SJSA1 (cell line): ENCODE measurements around the gene PYROXD2. TPM values are rescaled to one million over a fixed set of nuclear protein-coding genes. Genes with fewer than 3 reads are reported as not detected.

Experiments
- DNase-seq, 2 experiments: peaks; one replicate each; pipeline ENCODE4 v3.0.0-alpha.2; 2015 to 2020; ENCODE audit warnings: low spot score in 2 of 2, low read depth in 1 of 2
- H3K27ac ChIP-seq: fragments of 250-450 bp; sonication (Bioruptor Pico); 2 replicates; pipeline ENCODE4 v1.5.1; 2020; ENCODE audit warnings: mild to moderate bottlenecking, moderate library complexity
- H3K27me3 ChIP-seq: fragments of 250-450 bp; sonication (Bioruptor Pico); replicated peaks from 2 replicates; pipeline ENCODE4 v1.5.1; 2020; ENCODE audit warnings: mild to moderate bottlenecking, moderate library complexity
- H3K36me3 ChIP-seq: fragments of 250-450 bp; sonication (Bioruptor Pico); 2 replicates; pipeline ENCODE4 v1.5.1; 2020; ENCODE audit warnings: mild to moderate bottlenecking
- H3K4me1 ChIP-seq: fragments of 250-450 bp; sonication (Bioruptor Pico); replicated peaks from 2 replicates; pipeline ENCODE4 v1.6.1; 2021; ENCODE audit warnings: mild to moderate bottlenecking
- H3K4me3 ChIP-seq: fragments of 250-450 bp; sonication (Bioruptor Pico); 2 replicates; pipeline ENCODE4 v1.5.1; 2020; ENCODE audit warnings: mild to moderate bottlenecking
- H3K9me3 ChIP-seq: fragments of 250-450 bp; sonication (Bioruptor Pico); replicated peaks from 2 replicates; pipeline ENCODE4 v1.5.1; 2020; ENCODE audit warnings: mild to moderate bottlenecking
- total RNA-seq: library from RNA; depleted of rRNA; stranded (reverse); fragments of >200 nt; shearing (Covaris generic); gene quantifications from 2 replicates; pipeline ENCODE4 v1.2.3, GENCODE V29; 2014

PYROXD2 gene
- total RNA-seq, 1 experiment from 2014 or later, result 13.8 TPM

- no peaks in the 10 kb centered on the region for H3K36me3 ChIP-seq
- no peak overlapping the region for H3K27ac ChIP-seq
- H3K27me3 ChIP-seq, result no peaks in the 10 kb centered on the region
- no peaks in the 10 kb centered on the region for H3K9me3 ChIP-seq
- H3K4me1 ChIP-seq, result no peaks in the 10 kb centered on the region
- no peak for DNase-seq
- H3K4me3 ChIP-seq, result no peak overlapping the region
These were observed 46.3 kb downstream of the PYROXD2 start for GRCh38 chr10:98368644-98369043.

GRCh38 chr10:98367604-98368451, 47.2 kb downstream of the PYROXD2 start:
- H3K4me3 ChIP-seq, result no peak overlapping the region
- H3K27ac ChIP-seq, result no peak overlapping the region
- no peaks in the 10 kb centered on the region for H3K36me3 ChIP-seq
- DNase-seq, result no peak
- no peaks in the 10 kb centered on the region for H3K9me3 ChIP-seq
- H3K4me1 ChIP-seq, result no peaks in the 10 kb centered on the region
- no peaks in the 10 kb centered on the region for H3K27me3 ChIP-seq

DNA sequence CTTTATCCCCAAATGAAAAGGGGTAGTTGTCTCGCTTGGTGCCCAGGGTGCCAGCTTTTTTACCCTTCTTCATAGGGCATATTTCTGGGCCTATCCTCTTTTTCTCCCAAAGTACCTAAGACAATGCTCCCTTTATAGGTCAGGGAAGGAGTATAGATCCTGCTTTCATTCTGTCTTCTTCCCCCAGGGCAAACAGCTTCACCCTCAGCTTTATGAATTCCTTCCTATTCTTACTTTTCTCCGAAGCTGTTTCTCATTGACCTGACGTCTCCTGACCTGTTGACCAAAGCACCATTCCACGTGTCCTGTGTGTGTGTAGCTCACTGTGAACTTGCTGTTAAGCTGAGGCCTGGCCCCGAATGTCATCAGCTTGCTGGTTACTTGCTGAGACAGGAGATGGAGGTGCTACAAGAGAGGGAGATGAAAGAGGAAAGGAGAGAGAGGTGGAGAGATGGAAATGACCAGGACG, 48.9 kb downstream of the PYROXD2 start:
- no peaks in the 10 kb centered on the region for H3K36me3 ChIP-seq
- H3K4me1 ChIP-seq, result no peaks in the 10 kb centered on the region

GRCh38 chr10:98365406-98366061, 49.4 kb downstream of the PYROXD2 start:
- Histone ChIP-seq H3K4me3 (no peak overlapping the region), H3K4me1 (no peaks in the 10 kb centered on the region)

More for the DNA sequence above, 48.9 kb downstream of the PYROXD2 start:
- Histone ChIP-seq H3K4me3 (no peak overlapping the region), H3K9me3 (no peaks in the 10 kb centered on the region), H3K27me3 (no peaks in the 10 kb centered on the region), H3K27ac (no peak overlapping the region)
- no peak for DNase-seq

DNA sequence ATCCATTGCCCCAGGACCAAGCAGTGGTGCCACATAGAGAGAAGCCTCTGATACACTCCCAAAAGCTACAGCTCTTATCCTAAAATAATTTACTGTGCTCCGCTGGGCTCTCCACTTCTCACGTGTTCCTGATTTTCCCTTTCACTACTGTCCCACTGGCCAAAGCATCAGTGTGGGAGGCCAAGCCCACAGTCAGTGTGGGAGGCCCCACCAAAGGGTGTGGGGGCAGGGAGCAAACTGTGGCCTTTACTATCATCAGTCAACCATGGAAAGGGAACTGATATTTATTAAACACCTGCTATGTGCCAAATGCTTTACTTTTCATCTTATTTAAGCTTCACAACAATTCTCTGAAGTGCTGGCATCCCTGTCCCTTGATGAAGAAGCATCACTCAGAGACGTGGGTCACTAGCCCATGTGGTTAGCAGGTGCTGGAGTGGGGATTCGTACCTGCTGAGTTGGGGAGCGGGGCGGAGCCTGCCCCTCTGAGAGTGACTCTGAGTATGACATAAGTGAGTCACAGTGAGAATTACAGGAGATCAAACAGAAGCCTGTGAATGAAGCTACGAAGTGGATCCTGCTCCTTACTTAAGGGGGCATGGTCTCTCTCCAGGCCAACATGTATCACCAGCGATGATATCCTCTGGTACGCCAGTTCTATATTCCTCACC, 50.4 kb downstream of the PYROXD2 start:
- H3K4me1 ChIP-seq, result no peaks in the 10 kb centered on the region
- H3K27ac ChIP-seq, result no peak overlapping the region
- no peaks in the 10 kb centered on the region for H3K9me3 ChIP-seq
- no peaks in the 10 kb centered on the region for H3K36me3 ChIP-seq
- no peak overlapping the region for H3K4me3 ChIP-seq
- H3K27me3 ChIP-seq, result no peaks in the 10 kb centered on the region
- no peak for DNase-seq

More at GRCh38 chr10:98365406-98366061, 49.4 kb downstream of the PYROXD2 start:
- Histone ChIP-seq H3K9me3 (no peaks in the 10 kb centered on the region), H3K36me3 (no peaks in the 10 kb centered on the region), H3K27me3 (no peaks in the 10 kb centered on the region), H3K27ac (no peak overlapping the region)
- no peak for DNase-seq

- Histone ChIP-seq H3K4me3 (no peak overlapping the region), H3K4me1 (no peaks in the 10 kb centered on the region), H3K27ac (no peak overlapping the region), H3K36me3 (no peaks in the 10 kb centered on the region), H3K27me3 (no peaks in the 10 kb centered on the region), H3K9me3 (no peaks in the 10 kb centered on the region)
- no peak for DNase-seq
These were observed 51.8 kb downstream of the PYROXD2 start for GRCh38 chr10:98363220-98363619.

- H3K4me3 ChIP-seq, result no peak overlapping the region
These were observed 53.6 kb downstream of the PYROXD2 start for GRCh38 chr10:98361131-98362025.

DNA sequence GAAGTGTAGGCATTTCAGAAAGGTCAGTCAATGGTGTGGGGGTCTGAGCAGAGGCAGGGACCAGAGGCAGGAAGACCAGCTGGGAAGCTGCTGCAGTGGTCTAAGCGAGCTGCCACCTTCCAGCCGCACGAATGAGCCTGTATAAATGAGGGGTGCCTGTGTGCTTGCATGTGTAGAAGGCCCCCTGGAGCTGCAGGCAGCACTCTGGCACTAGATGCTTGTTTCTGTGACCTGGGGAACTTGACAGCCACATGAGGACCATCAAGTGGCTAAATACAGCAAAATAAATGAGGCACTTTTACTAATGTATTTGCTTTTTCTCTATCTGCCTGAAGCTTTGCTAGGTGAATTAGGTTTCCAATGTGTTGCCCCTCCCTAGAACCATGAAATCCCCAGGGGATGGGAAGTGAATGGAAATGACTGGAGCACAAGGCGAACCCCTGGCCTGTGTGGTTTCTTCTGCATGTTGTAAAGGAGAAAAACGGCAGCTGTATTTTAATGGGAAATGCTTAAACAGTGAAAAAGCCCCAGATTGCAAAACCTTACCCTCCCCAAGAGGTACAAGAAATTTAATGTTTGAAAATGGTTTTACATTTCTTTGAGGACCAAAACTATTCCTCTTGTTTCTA, 57.7 kb downstream of the PYROXD2 start:
- Histone ChIP-seq H3K27me3 (no peaks in the 10 kb centered on the region), H3K4me1 (no peaks in the 10 kb centered on the region), H3K27ac (no peak overlapping the region)

More at GRCh38 chr10:98361131-98362025, 53.6 kb downstream of the PYROXD2 start:
- Histone ChIP-seq H3K36me3 (no peaks in the 10 kb centered on the region), H3K4me1 (no peaks in the 10 kb centered on the region), H3K27ac (no peak overlapping the region), H3K9me3 (no peaks in the 10 kb centered on the region), H3K27me3 (no peaks in the 10 kb centered on the region)
- DNase-seq, result no peak

DNA sequence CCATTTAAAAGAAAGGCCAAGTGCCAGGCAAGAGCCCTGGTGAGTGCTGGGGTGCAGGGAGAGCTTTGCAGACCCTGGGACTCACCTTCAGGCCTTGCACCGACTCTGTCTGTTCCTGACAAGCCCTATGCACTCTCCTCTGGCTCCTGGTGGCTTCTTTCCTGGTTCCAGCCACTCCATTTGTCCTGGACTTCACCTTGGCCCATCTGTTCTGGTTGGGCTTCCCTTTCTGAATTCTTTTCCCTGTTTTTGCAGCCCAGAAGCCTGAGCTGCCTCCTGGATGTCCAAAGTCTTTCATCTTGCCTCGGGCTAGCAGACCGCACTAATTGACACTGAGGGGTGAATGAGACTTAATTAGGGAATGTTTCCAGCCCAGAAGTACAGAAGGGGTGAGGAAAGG, 60.5 kb downstream of the PYROXD2 start:
- Histone ChIP-seq H3K27me3 (no peaks in the 10 kb centered on the region), H3K9me3 (no peaks in the 10 kb centered on the region), H3K4me3 (no peak overlapping the region), H3K36me3 (no peaks in the 10 kb centered on the region), H3K27ac (no peak overlapping the region), H3K4me1 (no peaks in the 10 kb centered on the region)
- DNase-seq, result no peak

More for the DNA sequence above, 57.7 kb downstream of the PYROXD2 start:
- Histone ChIP-seq H3K4me3 (no peak overlapping the region), H3K9me3 (no peaks in the 10 kb centered on the region), H3K36me3 (no peaks in the 10 kb centered on the region)
- DNase-seq, result no peak

- no peak for DNase-seq
- H3K4me1 ChIP-seq, result no peaks in the 10 kb centered on the region
- no peaks in the 10 kb centered on the region for H3K36me3 ChIP-seq
- H3K27ac ChIP-seq, result no peak overlapping the region
- H3K27me3 ChIP-seq, result no peaks in the 10 kb centered on the region
- no peak overlapping the region for H3K4me3 ChIP-seq
- no peaks in the 10 kb centered on the region for H3K9me3 ChIP-seq
These were observed 61.8 kb downstream of the PYROXD2 start for GRCh38 chr10:98353170-98353569.

- DNase-seq, result no peak
- no peaks in the 10 kb centered on the region for H3K9me3 ChIP-seq
- no peak overlapping the region for H3K27ac ChIP-seq
- no peaks in the 10 kb centered on the region for H3K4me1 ChIP-seq
- H3K27me3 ChIP-seq, result no peaks in the 10 kb centered on the region
- no peaks in the 10 kb centered on the region for H3K36me3 ChIP-seq
- H3K4me3 ChIP-seq, result no peak overlapping the region
These were observed 63.1 kb downstream of the PYROXD2 start for GRCh38 chr10:98351831-98352402.

GRCh38 chr10:98349508-98349922, 65.5 kb downstream of the PYROXD2 start:
- DNase-seq, result no peak
- Histone ChIP-seq H3K36me3 (no peaks in the 10 kb centered on the region), H3K4me3 (no peak overlapping the region), H3K4me1 (no peaks in the 10 kb centered on the region), H3K9me3 (no peaks in the 10 kb centered on the region), H3K27me3 (no peaks in the 10 kb centered on the region), H3K27ac (no peak overlapping the region)
